Nephron progenitor cell (in vitro differentiated cells): ENCODE results near the gene TLN1.
A peak's percentile ranks its signal among the peaks of the same experiment; 100 is the strongest.

ENCODE experiments used
- DNase-seq: peaks from one replicate; pipeline ENCODE4 v3.0.0; 2021
- H3K27ac Mint-ChIP-seq: 2 replicates; pipeline ENCODE4 v1.8.0; 2021; ENCODE audit warnings: mild to moderate bottlenecking, moderate library complexity, mixed read lengths
- H3K27me3 Mint-ChIP-seq: 2 replicates; pipeline ENCODE4 v1.8.0; 2021; ENCODE audit warnings: mild to moderate bottlenecking, low read depth, mixed read lengths; ENCODE audit not compliant: poor library complexity
- H3K36me3 Mint-ChIP-seq: 2 replicates; pipeline ENCODE4 v1.8.0; 2021; ENCODE audit warnings: low read depth, mixed read lengths
- H3K4me1 Mint-ChIP-seq: 2 replicates; pipeline ENCODE4 v1.8.0; 2021; ENCODE audit warnings: mixed read lengths
- H3K4me3 Mint-ChIP-seq: 2 replicates; pipeline ENCODE4 v1.8.0; 2021; ENCODE audit warnings: mild to moderate bottlenecking, moderate library complexity, mixed read lengths
- H3K9me3 Mint-ChIP-seq: 2 replicates; pipeline ENCODE4 v1.8.0; 2021; ENCODE audit warnings: mild to moderate bottlenecking, moderate library complexity, mixed read lengths
- CTCF ChIP-seq: fragments of 200-600 bp; sonication (generic); IDR thresholded peaks from 2 replicates; pipeline ENCODE4 v1.5.0; 2021; ENCODE audit warnings: antibody characterized with exemption

TLN1 gene

GRCh38 chr9:35738186-35738585 is 6.2 kb upstream of the TLN1 start:
- Mint-ChIP-seq H3K4me1 (peaks cover 5% of the 10 kb centered on the region), H3K9me3 (no peaks in the 10 kb centered on the region), H3K27me3 (peaks cover 3% of the 10 kb centered on the region), H3K4me3 (no peak overlapping the region), H3K36me3 (peaks cover 28% of the 10 kb centered on the region), H3K27ac (no peak overlapping the region)
- DNase-seq, result no peak
- no peak for TF ChIP-seq CTCF

- Mint-ChIP-seq H3K4me3 (no peak overlapping the region), H3K4me1 (peaks cover 10% of the 10 kb centered on the region), H3K36me3 (peaks cover 21% of the 10 kb centered on the region), H3K9me3 (no peaks in the 10 kb centered on the region), H3K27me3 (peaks cover 2% of the 10 kb centered on the region), H3K27ac (no peak overlapping the region)
- TF ChIP-seq CTCF, result no peak
- no peak for DNase-seq
Observed at GRCh38 chr9:35737143-35737542, 5.1 kb upstream of the TLN1 start.

- Mint-ChIP-seq H3K27ac (peak overlapping the region; percentile 51), H3K4me3 (no peak overlapping the region)
Observed at GRCh38 chr9:35736201-35736633, 4.2 kb upstream of the TLN1 start.

GRCh38 chr9:35734096-35734495 is 2.1 kb upstream of the TLN1 start:
- peaks cover 11% of the 10 kb centered on the region for H3K36me3 Mint-ChIP-seq
- no peak for TF ChIP-seq CTCF
- H3K27ac Mint-ChIP-seq, result no peak overlapping the region
- no peak for DNase-seq
- no peak overlapping the region for H3K4me3 Mint-ChIP-seq
- H3K9me3 Mint-ChIP-seq, result no peaks in the 10 kb centered on the region
- peaks cover 10% of the 10 kb centered on the region for H3K4me1 Mint-ChIP-seq
- H3K27me3 Mint-ChIP-seq, result peaks cover 2% of the 10 kb centered on the region

More at GRCh38 chr9:35736201-35736633, 4.2 kb upstream of the TLN1 start:
- H3K9me3 Mint-ChIP-seq, result no peaks in the 10 kb centered on the region
- peaks cover 16% of the 10 kb centered on the region for H3K36me3 Mint-ChIP-seq
- peaks cover 10% of the 10 kb centered on the region for H3K4me1 Mint-ChIP-seq
- TF ChIP-seq CTCF, result peak; percentile 71
- H3K27me3 Mint-ChIP-seq, result peaks cover 2% of the 10 kb centered on the region
- DNase-seq, result peak; percentile 72

- Mint-ChIP-seq H3K9me3 (no peaks in the 10 kb centered on the region), H3K27me3 (peaks cover 2% of the 10 kb centered on the region), H3K4me1 (peaks cover 10% of the 10 kb centered on the region), H3K4me3 (no peak overlapping the region), H3K36me3 (peaks cover 11% of the 10 kb centered on the region), H3K27ac (peak overlapping the region; percentile 95)
- peak; percentile 45 for DNase-seq
- no peak for TF ChIP-seq CTCF
Observed at GRCh38 chr9:35732800-35733541, 976 bp upstream of the TLN1 start.
